ENCODE results near the gene CAT.

The CAT gene

DNA sequence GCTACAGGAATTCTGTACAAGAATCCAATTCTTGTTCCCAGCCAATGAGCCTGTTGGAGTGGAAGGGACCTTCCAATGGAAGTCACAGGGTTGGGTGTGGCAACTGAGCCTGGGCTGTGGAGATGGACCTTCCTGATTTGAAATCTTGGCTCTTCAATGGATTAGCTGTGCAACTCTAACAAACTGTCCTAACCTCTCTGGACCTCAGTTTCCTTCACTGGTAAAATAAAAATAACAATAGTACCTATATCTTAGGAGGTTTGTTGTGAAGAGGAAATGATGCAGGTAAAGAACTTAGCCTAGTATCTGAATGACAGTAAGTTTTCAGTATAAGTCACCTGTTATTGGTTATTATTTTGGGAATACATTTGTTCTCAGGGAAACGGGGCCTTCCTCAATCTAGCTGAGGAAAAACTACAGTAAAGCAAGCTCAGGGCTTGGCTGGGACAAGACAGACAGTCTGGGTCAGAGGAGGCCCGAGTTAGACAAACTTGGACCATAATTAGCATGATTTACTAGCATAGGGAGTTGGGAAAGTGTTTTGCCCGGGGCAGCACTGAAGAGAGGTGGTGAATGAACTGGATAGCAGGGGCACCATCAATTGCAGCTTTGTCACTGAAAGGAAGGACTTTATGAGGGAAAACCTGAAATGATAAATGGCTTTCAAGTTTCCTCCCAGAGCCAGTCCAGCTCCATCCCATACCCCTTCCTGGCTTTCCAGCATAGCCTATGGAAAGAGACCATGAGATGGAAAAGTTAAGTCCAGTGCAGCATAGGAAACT is 61.2 kb downstream of the CAT start:
- DNase-seq = no peak

DNA sequence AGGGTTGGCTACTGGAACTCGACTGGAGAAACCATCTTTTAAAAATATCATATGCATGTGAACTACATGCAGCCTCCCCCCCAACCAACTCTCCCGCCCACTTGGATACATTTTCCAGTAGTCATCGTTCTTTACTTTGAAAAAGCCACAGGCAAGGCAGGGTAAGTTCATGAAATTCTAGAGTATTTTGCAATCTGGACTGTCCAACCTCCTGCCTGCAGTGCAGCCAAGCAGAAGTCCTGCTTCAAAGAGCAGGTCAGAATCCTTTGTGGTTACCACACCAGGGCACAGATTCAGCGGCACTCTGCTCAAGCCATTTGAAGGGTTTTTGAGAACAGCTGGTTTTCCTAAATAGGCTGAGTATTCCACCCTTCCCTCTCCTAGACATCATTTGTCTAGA is 62.8 kb downstream of the CAT start:
- DNase-seq = no peak

DNA sequence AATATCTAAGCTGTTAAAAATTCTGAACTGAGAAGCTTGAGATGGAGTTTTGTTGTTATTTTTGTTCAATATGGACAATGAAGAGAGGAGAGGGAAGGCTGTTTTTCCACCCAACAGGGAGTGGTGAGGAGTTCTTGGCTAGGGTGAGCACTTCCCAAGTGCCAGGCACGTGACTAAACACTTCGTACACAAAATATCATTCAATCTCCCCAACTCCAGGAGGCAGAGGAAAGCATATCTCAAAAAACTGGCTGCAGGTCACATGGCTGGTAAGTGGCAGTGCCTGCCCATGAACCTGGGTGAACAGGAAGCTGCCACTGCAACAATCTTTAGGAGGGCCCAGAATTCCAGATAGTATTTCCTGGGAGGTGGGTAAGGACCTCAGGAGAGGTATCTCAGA is 63.2 kb downstream of the CAT start:
- DNase-seq = no peak

DNA sequence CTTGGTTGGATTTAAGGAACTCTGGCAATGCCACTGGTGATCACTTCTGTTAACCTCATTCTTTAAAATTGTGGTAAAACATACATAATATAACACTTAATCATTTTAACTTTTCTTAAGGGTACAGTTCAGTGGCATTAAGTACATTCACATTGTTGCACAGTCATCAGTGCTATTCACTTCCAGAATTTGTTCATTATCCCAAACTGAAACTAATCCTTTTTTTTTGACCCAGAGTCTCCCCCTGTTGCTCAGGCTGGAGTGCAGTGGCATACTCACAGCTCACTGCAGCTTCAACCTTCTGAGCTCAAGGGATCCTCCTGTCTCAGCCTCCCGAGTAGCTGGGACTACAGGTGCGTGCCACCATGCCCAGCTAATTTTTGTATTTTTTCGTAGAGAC is 64.2 kb downstream of the CAT start:
- DNase-seq = no peak

DNA sequence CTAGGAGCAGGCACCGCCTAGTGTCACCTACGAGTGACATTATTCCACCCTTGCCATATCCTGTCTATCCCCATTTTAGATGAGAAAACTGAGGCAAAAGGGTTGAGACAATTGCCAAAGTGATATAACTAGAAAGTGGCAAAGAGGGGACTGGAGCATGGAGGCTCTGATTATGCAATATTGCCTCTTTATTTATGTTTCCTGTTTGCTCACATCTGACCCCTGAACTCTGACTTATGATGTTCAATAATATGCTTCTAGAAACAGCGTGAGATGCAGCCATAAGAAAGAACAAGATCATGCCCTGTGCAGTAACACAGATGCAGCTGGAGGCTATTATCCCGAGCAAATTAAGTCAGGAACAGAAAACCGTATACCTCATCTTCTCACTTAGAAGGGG is 67.1 kb downstream of the CAT start:
- DNase-seq = no peak

GRCh38 chr11:34507156-34507555 is 68.4 kb downstream of the CAT start:
- DNase-seq = no peak

GRCh38 chr11:34507610-34508009 is 68.9 kb downstream of the CAT start:
- DNase-seq = no peak

GRCh38 chr11:34508524-34508923 is 69.8 kb downstream of the CAT start:
- no peak for DNase-seq

DNA sequence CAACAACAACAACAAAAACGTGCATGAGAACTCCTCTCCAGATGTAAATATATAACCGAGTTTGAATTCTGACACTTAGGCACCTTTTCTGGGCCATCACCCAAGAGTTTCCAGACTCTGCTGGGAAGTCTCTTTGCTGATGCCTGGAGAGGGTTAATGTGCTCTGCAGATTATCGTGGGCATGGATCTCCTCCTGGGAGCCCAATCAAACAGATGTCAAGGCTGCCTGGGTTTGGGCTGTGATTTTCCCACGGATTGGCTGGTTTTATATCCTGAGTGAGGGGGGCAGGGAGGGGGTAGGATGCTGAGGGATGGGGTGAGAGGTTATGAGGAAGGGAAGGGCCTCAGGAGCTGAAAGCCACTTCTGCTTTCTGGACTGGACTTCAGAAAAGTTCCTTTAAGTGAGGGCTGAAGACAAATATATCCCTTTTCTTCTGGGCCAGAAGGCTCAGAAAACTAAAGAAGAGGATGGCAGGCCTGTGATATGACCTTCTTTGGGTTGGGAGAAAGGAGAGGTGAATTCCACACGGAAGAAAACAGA is 70.7 kb downstream of the CAT start:
- no peak for DNase-seq

DNA sequence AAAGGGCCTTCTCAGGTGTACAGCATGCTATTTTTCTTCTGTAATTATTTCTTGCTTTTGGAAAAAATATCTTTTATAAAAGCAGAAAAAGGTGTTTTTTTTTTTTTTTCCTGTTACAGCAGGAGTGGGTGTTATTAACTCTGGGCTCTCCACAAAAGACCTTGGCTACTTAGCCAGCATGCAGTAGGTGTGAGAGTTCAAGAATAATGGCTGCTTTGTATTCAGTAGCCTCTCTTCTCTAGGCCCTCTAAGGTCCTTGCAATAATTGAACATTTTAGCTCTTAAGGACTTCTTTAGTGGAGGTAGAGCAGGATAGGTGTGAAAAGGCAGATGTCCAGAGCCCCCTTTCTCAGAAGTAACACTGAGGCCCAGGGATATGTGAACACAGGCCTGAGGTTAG is 71.5 kb downstream of the CAT start:
- DNase-seq = no peak

- no peak for DNase-seq
Observed at GRCh38 chr11:34510673-34511072, 71.9 kb downstream of the CAT start.

- DNase-seq = peak; percentile 48
Observed at GRCh38 chr11:34512840-34513681, 74.3 kb downstream of the CAT start.

DNA sequence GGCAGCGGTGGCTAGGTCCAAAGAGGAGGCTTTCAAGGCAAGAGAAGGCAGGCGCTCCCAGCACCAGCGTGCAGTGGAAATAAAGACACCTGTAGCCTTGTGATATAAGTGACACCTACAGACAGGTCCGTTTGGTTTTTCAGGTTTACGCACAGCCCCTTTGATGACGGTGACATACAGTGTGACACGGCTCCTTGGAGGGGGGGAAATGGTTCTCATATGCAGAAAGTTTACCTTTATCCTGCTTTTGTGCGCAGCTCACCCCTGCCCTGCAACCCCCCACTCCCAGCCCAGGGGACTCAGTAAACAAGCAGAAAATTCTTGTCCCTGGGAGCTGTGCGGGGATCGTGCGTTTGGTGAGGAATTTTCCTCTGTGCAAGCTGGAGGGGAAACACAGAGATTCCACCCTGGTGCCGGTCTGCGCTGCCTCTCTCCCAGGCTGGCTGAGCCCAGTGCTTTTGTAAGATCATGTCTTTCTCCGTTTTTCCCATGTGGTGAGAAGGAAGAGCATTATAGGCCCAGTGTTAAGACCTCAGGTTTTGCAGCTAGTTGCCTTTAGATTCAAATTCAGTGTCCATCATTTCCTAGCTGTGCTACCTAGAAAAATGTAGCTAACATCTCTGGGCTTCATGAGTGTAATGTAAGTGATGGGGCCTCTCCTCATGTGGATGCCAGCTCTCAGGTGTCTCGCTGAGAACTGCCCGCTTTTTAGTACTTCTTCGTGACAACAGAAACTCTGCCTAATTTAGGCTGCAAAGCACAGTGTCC is 75.1 kb downstream of the CAT start, which contains the start of gene ELF5:
TSS of gene ELF5 (minus strand) at position 113 of the 768 bp plus-strand sequence. CDS start 8,045 bp downstream, outside the sequence.
- no peak for DNase-seq

DNA sequence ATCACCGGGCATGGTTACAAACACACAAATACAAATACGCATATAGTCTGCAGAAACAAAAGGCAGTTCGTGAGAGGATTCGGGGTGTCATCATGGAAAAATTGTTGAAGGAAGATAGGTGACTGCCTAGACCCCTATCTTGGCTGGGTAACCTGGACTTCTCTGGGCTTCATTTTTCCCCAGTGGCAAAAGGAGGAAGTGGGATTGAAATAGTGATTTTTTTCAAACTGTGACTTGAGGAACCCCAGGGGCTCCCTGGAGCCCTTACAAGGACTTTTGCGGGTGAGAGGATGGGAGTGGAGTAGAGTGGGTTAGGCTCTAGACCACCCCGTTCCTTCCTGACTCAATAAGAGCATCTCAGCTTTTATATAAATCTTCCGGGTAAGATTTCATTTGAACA is 75.9 kb downstream of the CAT start:
- no peak for DNase-seq

- no peak for DNase-seq
Observed at GRCh38 chr11:34516247-34517040, 77.7 kb downstream of the CAT start.

GRCh38 chr11:34519595-34520235 is 81.0 kb downstream of the CAT start:
- no peak for DNase-seq

DNA sequence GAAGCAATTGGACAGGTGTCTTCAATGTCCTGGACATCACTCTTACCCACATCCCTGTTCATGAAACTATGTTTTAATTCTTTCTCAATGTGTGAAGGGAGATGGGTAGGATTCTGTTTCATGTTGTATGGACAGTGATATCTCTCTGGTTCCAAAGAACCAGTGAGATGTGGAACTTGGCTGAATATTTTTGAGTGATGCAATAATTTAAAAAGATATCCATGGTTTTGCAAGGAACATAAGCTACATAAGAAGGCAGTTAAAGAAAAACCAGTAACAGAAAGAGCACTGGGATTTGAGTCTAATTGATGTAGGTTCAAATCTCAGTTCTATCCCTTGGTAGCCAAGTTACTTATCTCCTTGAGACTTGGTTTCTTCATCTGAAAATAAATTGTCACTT is 82.5 kb downstream of the CAT start:
- no peak for DNase-seq
